NCI-H226 (cell line): ENCODE data around the gene EIF4G1.

Source experiments
- DNase-seq: peaks from one replicate; pipeline ENCODE4 v3.0.0-alpha.2; 2015

Gene EIF4G1

DNA sequence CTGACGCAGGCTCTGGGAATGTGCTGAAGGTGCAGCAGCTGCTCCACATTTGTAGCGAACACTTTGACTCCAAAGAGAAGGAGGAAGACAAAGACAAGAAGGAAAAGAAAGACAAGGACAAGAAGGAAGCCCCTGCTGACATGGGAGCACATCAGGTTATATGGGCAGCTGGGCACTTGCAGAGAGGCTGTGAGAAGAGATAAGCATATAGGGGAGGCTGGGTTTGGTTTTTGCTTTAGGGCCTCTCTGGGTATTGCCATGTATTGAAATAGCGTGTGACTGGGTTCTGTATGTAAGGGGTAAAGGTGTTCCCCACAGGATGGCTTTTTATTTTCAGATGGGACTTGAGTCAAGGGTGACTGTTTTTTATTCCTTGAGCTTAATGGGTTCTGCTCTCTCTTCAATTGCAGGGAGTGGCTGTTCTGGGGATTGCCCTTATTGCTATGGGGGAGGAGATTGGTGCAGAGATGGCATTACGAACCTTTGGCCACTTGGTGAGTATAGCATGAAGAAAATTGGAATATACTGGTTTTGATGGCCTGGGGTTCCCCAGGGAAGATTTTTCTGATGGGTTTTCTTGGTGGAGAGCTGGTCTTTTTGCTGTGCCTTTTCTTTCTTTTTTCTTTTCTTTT is 7.9 kb upstream of the EIF4G1 start:
- no peak for DNase-seq

DNA sequence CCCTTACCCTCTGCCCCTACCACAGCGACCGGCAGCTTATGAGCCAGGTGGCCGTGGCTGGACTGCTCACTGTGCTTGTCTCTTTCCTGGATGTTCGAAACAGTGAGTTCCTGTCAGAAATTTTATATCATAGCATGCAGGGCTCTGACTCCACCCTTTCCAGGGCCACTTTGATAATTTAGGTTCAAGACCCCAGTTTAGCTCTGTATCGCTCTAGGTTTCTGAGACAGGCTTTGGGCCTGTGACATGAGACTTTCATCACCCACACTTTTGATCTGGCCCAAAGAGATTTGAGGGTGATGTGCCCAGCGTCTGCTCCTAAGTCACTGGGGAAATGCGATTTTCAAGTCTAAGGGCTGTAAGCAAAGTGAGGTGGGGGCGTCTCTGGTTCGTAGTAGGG is 6.5 kb upstream of the EIF4G1 start:
- DNase-seq: no peak

DNA sequence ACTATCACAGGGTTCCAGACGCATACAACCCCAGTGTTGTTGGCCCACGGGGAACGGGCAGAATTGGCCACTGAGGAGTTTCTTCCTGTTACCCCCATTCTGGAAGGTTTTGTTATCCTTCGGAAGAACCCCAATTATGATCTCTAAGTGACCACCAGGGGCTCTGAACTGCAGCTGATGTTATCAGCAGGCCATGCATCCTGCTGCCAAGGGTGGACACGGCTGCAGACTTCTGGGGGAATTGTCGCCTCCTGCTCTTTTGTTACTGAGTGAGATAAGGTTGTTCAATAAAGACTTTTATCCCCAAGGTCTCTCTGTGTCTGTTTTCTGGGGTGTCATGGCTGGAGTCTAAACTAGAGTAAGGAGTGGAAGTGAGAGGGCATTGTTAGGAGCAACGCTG is 5.7 kb upstream of the EIF4G1 start:
- no peak for DNase-seq

DNA sequence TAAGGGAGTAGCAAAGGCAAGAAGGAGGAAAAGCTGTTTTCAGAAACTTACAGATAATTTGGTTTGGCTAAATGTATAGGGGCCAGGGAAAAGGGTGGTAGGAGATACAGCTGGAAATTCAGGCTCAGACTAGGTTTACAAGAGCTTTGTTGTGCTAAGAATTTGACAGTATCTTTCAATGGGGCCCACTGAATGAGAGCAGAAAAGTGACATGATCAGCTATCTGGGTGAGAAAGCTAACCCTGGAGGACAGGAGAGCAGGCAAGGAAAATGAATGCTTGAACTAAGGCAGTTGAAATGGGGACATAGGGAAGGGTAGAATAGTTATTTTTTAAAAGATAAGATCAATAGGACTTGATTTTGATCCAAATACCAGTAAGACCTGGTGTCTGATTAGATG is 2.8 kb upstream of the EIF4G1 start:
- DNase-seq: no peak

DNA sequence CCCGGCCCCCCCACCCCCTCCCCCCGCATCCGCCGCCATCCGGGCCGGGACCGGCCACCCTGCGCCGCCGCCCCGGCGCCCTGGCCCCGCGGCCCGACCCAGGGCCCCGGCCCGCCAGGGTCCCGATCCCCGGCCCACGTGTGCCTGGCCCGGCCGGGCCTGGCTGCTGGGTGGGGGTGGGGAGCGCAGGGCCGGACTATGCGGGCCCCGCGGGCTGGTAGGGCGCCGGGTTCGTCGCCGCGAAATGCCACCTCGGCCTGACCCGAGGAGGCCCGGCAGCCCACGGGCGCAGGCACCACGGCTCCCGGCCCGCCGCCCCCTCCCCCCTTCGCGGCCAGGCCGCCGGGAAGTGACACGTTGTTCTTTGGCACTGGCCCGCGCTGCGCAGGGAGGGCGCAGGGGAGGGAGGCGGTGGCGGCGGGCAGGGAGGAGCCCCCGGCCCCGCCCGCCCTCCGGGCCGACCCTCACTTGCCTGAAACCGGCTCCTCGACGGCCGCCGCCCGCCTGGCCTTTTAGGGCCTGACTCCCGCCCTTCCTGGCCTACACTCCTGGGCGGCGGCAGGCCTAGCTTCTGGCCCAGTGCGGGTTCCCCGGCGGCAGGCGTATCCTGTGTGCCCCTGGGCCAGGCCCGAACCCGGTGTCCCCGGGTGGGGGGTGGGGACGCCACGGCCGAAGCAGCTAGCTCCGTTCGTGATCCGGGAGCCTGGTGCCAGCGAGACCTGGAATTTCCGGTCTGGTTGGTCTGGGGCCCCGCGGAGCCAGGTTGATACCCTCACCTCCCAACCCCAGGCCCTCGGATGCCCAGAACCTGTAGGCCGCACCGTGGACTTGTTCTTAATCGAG is 515 bp downstream of the EIF4G1 start:
- peak; percentile 64 for DNase-seq

DNA sequence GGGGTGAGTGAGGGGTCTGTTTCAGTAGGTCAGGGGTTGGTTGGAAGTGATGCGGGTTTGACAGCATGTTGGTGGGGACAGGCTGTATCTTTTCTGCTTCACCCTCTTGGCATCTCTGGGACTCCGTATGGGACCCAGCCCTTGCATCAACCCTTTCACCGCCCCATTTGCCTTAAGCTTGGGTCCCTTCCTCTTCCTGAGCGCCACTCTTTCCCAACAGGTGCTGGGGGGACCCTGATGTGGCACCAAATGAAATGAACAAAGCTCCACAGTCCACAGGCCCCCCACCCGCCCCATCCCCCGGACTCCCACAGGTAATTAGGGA is 1.1 kb downstream of the EIF4G1 start:
- DNase-seq: no peak

DNA sequence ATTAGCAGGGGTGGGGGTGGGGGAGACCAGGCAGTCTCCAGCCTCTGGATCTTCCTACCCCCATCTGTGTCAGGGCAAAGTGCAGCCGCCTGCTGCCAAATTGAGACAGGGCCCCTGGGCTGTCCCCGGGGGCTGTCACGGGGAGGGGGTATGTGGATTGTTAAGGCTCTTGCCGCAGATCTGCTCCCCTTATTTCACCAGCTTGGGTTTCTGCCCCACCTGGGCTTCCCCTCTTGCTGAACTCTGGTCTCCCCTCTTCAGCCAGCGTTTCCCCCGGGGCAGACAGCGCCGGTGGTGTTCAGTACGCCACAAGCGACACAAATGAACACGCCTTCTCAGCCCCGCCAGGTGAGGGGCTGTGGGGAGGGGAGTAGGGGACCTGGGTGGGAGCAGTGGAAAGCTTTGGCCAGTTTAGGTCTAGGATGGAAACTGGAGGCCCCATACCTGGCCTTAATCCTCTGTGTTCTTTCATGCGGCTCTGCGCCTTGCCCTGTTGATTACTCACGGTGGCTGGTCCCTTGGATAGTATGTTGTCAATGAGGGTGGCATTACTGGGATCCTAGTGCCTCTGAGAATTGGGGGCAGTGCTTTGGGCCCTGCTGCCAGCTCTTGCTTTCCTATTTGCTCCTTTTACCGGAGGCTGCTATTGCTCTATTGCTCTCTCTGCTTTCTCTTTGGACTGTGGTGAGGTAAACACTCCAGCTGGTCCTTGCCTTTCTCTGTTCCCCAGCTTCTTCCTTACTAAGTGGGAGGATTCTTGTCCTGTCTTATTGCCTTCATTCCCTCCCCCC is 1.7 kb downstream of the EIF4G1 start:
- DNase-seq: no peak

DNA sequence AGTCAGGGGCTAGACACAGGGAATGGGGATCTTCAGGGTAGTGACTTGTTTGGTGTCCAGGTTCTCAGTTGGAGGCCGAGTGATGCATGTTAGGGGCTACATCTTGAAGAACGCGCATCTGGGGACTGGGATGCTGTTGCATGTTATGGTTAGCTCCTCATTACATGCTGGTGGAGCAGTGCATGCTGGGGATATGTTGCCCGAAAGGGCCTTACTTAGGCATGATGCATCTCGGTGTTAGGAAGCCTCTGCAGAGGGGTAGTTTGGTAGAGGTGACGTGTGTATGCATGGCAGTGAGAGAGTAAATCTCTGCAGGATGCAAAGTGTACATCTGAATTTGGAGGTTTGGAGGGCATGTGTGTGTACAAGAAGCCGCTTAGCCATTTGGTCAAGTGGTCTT is 2.4 kb downstream of the EIF4G1 start:
- DNase-seq: no peak

DNA sequence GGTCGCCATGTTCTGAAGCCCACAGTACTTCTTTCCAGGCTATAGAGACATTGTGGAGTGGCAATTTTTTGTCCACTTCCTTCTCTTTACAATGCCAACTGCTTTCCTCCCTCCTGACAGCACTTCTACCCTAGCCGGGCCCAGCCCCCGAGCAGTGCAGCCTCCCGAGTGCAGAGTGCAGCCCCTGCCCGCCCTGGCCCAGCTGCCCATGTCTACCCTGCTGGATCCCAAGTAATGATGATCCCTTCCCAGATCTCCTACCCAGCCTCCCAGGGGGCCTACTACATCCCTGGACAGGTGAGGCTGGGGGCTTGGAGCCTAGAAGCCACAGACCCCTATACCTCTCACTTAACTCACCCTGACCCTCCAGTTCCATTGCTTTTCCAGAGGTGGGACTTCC is 2.8 kb downstream of the EIF4G1 start:
- no peak for DNase-seq

DNA sequence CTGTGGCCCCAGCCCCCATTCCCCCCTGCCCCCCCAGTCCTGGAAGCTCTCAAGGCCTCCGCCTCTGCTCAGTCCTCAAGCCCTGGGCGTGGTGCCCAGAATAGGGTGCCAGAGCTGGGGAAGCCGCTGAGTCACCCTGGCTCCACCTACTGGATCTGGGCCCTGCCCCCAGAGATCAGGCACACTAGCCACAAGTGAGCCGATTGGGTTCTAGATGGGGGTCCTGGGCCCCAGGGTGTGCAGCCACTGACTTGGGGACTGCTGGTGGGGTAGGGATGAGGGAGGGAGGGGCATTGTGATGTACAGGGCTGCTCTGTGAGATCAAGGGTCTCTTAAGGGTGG is 5.7 kb downstream of the EIF4G1 start:
- DNase-seq: peak; percentile 93

DNA sequence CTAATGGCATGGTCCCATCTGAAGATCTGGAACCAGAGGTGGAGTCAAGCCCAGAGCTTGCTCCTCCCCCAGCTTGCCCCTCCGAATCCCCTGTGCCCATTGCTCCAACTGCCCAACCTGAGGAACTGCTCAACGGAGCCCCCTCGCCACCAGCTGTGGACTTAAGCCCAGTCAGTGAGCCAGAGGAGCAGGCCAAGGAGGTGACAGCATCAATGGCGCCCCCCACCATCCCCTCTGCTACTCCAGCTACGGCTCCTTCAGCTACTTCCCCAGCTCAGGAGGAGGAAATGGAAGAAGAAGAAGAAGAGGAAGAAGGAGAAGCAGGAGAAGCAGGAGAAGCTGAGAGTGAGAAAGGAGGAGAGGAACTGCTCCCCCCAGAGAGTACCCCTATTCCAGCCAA is 7.3 kb downstream of the EIF4G1 start:
- no peak for DNase-seq

DNA sequence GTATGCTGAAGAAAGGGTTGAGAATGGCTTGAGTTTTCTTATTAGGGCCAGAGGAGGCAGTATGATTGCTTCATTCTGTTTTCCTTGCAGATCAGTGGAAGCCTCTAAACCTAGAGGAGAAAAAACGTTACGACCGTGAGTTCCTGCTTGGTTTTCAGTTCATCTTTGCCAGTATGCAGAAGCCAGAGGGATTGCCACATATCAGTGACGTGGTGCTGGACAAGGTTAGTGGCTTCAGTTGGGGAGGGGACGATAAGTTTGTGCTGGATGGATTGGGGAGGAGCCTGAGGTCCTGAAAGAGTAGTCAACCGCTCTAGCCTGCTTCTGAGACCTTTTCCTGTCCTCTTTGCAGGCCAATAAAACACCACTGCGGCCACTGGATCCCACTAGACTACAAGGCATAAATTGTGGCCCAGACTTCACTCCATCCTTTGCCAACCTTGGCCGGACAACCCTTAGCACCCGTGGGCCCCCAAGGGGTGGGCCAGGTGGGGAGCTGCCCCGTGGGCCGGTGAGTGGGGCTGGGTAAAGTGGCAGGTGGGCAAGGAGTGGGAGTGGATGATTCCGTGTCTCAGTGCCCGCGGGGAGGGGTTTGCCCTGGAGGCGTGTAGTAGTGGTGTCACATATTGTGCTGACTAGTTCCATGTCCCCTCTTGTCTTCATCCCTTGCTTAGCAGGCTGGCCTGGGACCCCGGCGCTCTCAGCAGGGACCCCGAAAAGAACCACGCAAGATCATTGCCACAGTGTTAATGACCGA is 8.5 kb downstream of the EIF4G1 start:
- no peak for DNase-seq

DNA sequence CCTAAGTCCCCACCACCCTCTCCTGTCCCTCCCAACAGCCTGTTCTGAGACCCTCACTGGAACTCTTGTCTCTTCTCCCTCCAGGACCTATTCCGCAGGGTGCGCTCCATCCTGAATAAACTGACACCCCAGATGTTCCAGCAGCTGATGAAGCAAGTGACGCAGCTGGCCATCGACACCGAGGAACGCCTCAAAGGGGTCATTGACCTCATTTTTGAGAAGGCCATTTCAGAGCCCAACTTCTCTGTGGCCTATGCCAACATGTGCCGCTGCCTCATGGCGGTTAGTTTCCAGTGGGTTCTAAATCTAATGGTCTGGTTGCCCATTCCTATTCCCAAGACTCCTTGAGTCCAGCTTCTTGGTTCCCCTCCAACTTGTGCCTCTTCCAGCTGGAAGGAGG is 9.3 kb downstream of the EIF4G1 start:
- no peak for DNase-seq

DNA sequence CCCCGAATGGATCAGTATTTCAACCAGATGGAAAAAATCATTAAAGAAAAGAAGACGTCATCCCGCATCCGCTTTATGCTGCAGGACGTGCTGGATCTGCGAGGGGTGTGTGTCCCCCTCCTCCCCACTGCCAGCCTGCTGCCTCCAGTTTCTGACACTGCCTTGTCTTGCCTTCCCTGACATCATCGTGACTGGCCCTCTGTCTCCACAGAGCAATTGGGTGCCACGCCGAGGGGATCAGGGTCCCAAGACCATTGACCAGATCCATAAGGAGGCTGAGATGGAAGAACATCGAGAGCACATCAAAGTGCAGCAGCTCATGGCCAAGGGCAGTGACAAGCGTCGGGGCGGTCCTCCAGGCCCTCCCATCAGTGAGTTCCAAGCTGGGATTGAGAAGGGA is 10.9 kb downstream of the EIF4G1 start:
- no peak for DNase-seq

DNA sequence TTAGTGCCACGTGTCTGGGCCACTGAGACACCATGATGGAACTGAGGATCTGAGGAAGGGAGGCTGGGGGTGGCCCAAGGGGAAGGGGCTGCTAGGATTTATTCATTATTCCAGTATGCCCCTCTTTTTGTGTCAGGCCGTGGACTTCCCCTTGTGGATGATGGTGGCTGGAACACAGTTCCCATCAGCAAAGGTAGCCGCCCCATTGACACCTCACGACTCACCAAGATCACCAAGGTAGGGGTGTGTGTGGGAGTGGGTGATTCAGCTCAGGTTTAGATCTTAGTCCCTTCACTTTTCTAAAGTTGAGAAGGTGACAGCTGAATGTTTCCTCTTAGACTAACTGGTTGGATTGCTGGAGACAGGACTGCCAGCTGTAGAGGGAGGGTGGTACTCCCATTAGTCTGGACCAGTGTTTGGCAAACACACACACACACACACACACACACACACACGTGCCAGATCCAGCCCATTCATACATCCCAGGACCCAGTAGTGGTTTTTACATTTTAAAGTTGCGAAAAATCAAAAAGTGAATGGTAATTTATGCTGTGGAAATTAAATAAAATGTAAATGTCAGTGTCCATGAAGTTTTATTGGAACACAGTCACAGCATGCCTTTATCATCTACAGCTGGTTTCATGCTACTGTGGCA is 11.4 kb downstream of the EIF4G1 start:
- no peak for DNase-seq

DNA sequence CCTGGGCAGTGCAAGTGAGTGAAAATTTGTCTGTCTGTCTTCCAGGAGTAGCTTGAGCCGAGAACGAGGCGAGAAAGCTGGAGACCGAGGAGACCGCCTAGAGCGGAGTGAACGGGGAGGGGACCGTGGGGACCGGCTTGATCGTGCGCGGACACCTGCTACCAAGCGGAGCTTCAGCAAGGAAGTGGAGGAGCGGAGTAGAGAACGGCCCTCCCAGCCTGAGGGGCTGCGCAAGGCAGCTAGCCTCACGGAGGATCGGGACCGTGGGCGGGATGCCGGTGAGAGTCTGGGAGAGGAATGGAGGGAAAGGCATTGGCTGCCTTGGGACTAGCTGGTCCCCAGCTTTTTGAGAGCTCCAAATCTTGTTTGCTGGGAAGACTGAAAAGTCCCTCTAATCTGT is 12.8 kb downstream of the EIF4G1 start:
- no peak for DNase-seq

DNA sequence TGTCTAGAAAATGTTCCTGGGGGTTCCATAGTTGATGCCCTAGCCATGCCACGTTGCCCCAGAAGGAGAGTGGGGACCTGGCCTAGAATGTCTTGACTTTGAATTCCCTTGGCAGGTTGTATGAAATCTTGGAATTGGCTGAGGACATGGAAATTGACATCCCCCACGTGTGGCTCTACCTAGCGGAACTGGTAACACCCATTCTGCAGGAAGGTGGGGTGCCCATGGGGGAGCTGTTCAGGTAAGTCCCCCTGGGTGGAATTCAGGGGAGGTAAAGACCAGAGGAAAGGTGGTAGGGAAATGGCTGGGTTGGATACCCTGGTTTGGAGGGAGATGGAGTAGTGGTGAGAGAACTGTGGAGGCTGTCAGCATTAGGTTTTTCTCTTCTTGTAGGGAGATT is 14.1 kb downstream of the EIF4G1 start:
- DNase-seq: no peak

DNA sequence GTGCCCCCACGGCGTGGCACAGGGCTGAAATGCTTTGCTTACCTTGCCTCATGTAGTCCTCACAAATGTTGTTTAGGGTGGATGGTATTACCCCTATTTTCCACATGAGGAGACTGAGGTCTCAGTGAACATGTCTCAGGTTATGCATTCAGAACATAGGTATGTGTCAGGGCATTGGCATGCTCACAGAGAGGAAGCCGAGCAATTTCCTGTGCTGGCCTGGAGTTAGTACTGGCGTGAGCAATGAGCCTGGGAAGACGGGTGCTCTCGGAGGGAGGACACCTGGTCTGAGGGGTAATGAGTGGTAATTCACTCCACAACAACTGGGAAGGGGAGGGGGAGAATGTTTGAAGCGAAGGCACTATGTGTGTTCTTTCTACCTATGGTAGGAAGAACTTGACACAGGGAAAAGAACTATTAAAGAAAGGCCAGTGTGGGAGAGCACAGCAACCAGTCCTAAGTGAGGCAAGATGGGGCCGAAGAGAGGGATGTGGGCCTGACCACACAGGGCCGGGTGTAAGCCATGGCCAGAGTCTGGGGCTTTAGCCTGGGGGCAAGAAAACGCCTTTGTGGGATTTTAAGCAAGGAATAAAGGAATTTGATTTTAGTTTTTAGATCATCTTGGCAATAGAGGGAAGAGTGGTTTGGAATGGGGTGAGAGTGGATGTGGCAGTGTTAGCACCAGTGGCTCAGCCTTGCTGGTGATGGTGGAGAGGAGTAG is 18.1 kb downstream of the EIF4G1 start:
- DNase-seq: peak; percentile 94

DNA sequence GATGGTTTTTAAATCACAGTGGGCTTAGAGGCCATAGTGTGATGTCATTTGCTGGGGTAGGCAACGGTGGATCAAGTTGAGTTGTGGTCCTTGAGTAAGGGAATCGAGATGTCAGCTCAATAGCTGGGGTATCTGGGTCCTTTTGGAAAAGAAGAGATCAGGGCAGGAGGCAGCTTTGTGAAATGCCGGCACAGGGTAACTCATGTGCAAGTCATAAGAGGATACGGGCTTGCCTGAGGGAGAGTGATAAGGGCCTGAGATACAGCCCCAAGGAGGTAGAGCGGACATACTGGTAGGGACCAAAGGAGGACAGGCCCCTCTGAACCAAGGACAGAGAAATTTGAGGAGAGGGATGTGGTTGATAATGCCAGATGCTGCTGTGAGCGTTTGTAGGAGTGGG is 18.8 kb downstream of the EIF4G1 start:
- DNase-seq: no peak

DNA sequence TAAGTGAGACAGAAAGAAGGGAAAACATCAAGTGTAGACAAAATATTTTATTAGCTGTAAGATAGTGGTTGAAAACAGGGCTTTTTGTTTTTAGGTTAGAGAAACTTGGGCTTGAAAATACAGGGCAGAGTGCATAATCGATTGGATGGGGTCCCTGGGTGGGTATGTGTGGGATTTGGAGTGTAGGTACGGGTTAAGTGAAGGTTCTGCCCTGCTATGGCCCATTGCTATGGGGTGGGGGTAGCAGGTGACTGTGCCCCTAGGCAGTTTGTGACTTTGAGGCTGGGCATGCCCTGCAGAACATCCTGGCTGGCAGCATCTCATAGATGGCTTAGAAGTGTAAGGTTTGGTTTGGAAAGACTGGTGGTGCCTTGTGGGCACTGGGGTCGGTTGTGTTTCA is 19.3 kb downstream of the EIF4G1 start:
- no peak for DNase-seq

DNA sequence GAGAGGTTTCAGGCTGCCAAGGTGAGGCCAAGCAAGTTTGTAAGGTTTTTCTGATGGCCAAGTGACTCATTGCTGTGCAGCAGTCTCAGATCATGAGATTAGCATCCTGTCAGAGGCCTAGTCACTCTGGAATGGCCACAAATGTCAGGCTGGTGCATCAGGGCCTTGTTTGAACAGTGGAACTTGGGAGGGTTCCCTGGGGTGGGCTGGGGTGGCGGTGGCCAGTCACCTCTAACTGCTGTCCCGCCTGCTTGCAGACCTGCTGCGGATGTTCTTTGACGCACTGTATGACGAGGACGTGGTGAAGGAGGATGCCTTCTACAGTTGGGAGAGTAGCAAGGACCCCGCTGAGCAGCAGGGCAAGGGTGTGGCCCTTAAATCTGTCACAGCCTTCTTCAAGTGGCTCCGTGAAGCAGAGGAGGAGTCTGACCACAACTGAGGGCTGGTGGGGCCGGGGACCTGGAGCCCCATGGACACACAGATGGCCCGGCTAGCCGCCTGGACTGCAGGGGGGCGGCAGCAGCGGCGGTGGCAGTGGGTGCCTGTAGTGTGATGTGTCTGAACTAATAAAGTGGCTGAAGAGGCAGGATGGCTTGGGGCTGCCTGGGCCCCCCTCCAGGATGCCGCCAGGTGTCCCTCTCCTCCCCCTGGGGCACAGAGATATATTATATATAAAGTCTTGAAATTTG is 20.2 kb downstream of the EIF4G1 start:
- peak; percentile 26 for DNase-seq

DNA sequence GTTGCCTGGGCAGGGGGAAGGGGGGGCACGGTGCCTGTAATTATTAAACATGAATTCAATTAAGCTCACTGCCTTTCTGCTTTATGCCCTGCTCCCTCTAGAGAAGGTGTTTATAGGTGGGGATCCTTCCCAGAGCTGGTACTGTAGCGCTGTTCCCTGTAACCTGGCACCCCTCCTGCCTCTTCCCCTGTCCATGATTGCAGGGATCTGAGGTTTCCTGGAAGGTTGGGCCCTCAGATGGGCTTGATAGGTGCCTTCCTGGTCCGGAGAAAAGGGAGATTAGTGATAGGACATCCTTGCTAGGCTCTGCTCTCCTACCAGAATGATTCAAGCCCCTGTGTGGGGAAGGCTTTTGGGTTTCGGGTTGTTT is 20.9 kb downstream of the EIF4G1 start:
- DNase-seq: peak; percentile 20
